K562 (cell line): ENCODE data around the gene DUSP23. TPM values are rescaled to one million over a fixed set of nuclear protein-coding genes. Genes with fewer than 3 reads are reported as not detected.

Source experiments
- ARHGAP35 ChIP-seq: fragments of 450-650 bp; IDR thresholded peaks from 2 replicates; pipeline ENCODE4 v1.6.1; 2018; ENCODE audit not compliant: partially characterized antibody
- BACH1 ChIP-seq: fragments of 200-800 bp; sonication (Bioruptor generic); IDR thresholded peaks from 2 replicates; pipeline ENCODE4 v1.6.1; 2016; ENCODE audit warnings: missing genetic modification characterization, missing compliant biosample characterization
- ELK3 ChIP-seq: fragments of 450-650 bp; formaldehyde crosslinking; IDR thresholded peaks from 2 replicates; pipeline ENCODE4 v1.4.0; 2020; ENCODE audit warnings: mild to moderate bottlenecking
- FOS ChIP-seq: IDR thresholded peaks from 3 replicates; pipeline ENCODE4 v1.6.1; 2011; ENCODE audit not compliant: insufficient read length; ENCODE audit errors: extremely low read depth
- GTF2A2 ChIP-seq: IDR thresholded peaks from 2 replicates; pipeline ENCODE4 v1.6.1; 2016; ENCODE audit warnings: mild to moderate bottlenecking, missing genetic modification characterization, missing compliant biosample characterization
- KAT8 ChIP-seq: fragments of 450-650 bp; IDR thresholded peaks from 2 replicates; pipeline ENCODE4 v1.6.1; 2016; ENCODE audit warnings: low read depth, mild to moderate bottlenecking
- NRF1 ChIP-seq, 2 experiments: fragments of 450-650 bp; IDR thresholded peaks in 1 of 2; conservative IDR thresholded peaks in 1 of 2; 2 replicates each; pipeline ENCODE4 v1.6.1; 2014; ENCODE audit warnings: mild to moderate bottlenecking in 2 of 2
- SMAD4 ChIP-seq: fragments of 250-450 bp; sonication (Bioruptor Pico); conservative IDR thresholded peaks from 2 replicates; pipeline ENCODE4 v1.8.0; 2021; ENCODE audit warnings: inconsistent platforms, mild to moderate bottlenecking, moderate library complexity
- TBL1XR1 ChIP-seq, 2 experiments: IDR thresholded peaks; 2 replicates each; pipeline ENCODE4 v1.6.1; 2012; ENCODE audit warnings: improper control_type of control experiment in 2 of 2, low read length in 2 of 2, mild to moderate bottlenecking in 1 of 2
- TFAM ChIP-seq: fragments of 250-450 bp; sonication (Bioruptor Pico); conservative IDR thresholded peaks from 2 replicates; pipeline ENCODE4 v1.5.0; 2021; ENCODE audit warnings: mild to moderate bottlenecking, moderate library complexity
- YBX1 ChIP-seq: fragments of 450-650 bp; IDR thresholded peaks from 2 replicates; pipeline ENCODE4 v1.7.1; 2016; ENCODE audit warnings: mild to moderate bottlenecking
- ZBTB11 ChIP-seq, 3 experiments: fragments of 200-800 bp in 1 of 3; fragments of 250-450 bp in 1 of 3; fragments of 450-650 bp in 1 of 3; sonication (Bioruptor Pico) in 1 of 3; sonication (Bioruptor generic) in 1 of 3; formaldehyde crosslinking in 1 of 3; IDR thresholded peaks; 2 replicates each; pipeline versions ENCODE4 v1.6.1 to v1.8.0; 2016 to 2022; ENCODE audit warnings: mild to moderate bottlenecking in 2 of 3, missing genetic modification characterization in 2 of 3, missing compliant biosample characterization in 1 of 3, moderate library complexity in 1 of 3
- ZFX ChIP-seq: sonication (generic); formaldehyde crosslinking; IDR thresholded peaks from 2 replicates; pipeline ENCODE4 v1.8.0; 2022; ENCODE audit warnings: mild to moderate bottlenecking, missing genetic modification reagents, moderate library complexity
- ZNF140 ChIP-seq: fragments of 250-450 bp; sonication (Bioruptor Pico); IDR thresholded peaks from 2 replicates; pipeline ENCODE4 v1.8.0; 2021; ENCODE audit warnings: moderate library complexity, mild to moderate bottlenecking, inconsistent platforms
- ZNF239 ChIP-seq: fragments of 250-450 bp; sonication (Bioruptor Pico); IDR thresholded peaks from 2 replicates; pipeline ENCODE4 v1.4.0; 2020; ENCODE audit warnings: mild to moderate bottlenecking
- ZNF609 ChIP-seq: sonication (generic); formaldehyde crosslinking; IDR thresholded peaks from 2 replicates; pipeline ENCODE4 v1.8.1; 2023; ENCODE audit warnings: missing genetic modification reagents, mild to moderate bottlenecking, borderline replicate concordance
- ZNF707 ChIP-seq: fragments of 250-450 bp; sonication (Bioruptor Pico); conservative IDR thresholded peaks from 2 replicates; pipeline ENCODE4 v1.8.0; 2022; ENCODE audit warnings: inconsistent platforms, mild to moderate bottlenecking, moderate library complexity
- ZNF778 ChIP-seq: fragments of 450-650 bp; formaldehyde crosslinking; IDR thresholded peaks from 2 replicates; pipeline ENCODE4 v1.4.0; 2020; ENCODE audit warnings: mild to moderate bottlenecking, moderate library complexity
- polyA plus RNA-seq, 8 experiments: library from polyadenylated mRNA; depleted of rRNA in 4 of 8; stranded (reverse) in 5 of 8; unstranded in 3 of 8; fragments of >200 nt; fragmentation: Nextera tagmentation in 2 of 8; fragmentation: Illumina TruSeq in 1 of 8; extraction: Ambion mirVana in 2 of 8; extraction: Trizol in 1 of 8; gene quantifications; 2 replicates each; pipeline versions ENCODE4 v1.2.1 to v1.2.3, GENCODE V29; 2011 to 2014; ENCODE audit warnings: inconsistent platforms in 1 of 8, missing spikeins in 1 of 8
- total RNA-seq, 7 experiments: library from RNA; depleted of rRNA in 6 of 7; stranded (reverse); fragments of >200 nt in 6 of 7; fragmentation: Illumina TruSeq in 2 of 7; extraction: Trizol in 2 of 7; gene quantifications; 2 replicates each; pipeline versions ENCODE4 v1.2.1 to v1.2.3, GENCODE V29; 2011 to 2021; ENCODE audit warnings: low replicate concordance in 1 of 7

DUSP23 gene
- total and polyA plus RNA-seq, 9 of the 15 experiments (the other 6 are each of a cell fraction or from before 2014, with no cell fraction given), result 1.0 to 34.8 (median 13.7) TPM

- TF ChIP-seq ELK3 (CRISPR knock-in tag), result no peak
- TF ChIP-seq ARHGAP35, result no peak
- TF ChIP-seq BACH1 (tag), result no peak
- 0 out of 6 replicates have a peak, but pooled peaks of 1 of the 3 experiments have one; percentile 12 for TF ChIP-seq ZBTB11 (CRISPR knock-in tag; IDR thresholded peaks at IDR 0.05)
- peak; percentile 71 for TF ChIP-seq ZFX
- no peak for TF ChIP-seq YBX1
- no peak for TF ChIP-seq GTF2A2 (tag)
- TF ChIP-seq ZNF778 (CRISPR knock-in tag), result no peak
- TF ChIP-seq SMAD4 (CRISPR knock-in tag), result peak; percentile 79
- no peak for TF ChIP-seq ZNF239 (CRISPR knock-in tag)
- TF ChIP-seq NRF1 (conservative IDR thresholded peaks at IDR 0.05 in 1 of 2, IDR thresholded peaks at IDR 0.05 in 1 of 2), result peak; percentile 81 to 86
- TF ChIP-seq TFAM, result no peak
- no peak for TF ChIP-seq ZNF609 (CRISPR knock-in tag)
- TF ChIP-seq ZNF140 (CRISPR knock-in tag), result no peak
- TF ChIP-seq TBL1XR1 (IDR thresholded peaks at IDR 0.05; ENCODE audit: low read length in 2 of 2), result peak in 1 of 2 experiments; percentile 11; a peak in 2 of 4 replicates
- TF ChIP-seq KAT8, result no peak
- TF ChIP-seq FOS, result peak; percentile 29
- TF ChIP-seq ZNF707, result no peak
Observed at GRCh38 chr1:159780583-159781582, at the start of gene DUSP23 (continued).
